ENCODE data around the gene TMEM54.

DNA sequence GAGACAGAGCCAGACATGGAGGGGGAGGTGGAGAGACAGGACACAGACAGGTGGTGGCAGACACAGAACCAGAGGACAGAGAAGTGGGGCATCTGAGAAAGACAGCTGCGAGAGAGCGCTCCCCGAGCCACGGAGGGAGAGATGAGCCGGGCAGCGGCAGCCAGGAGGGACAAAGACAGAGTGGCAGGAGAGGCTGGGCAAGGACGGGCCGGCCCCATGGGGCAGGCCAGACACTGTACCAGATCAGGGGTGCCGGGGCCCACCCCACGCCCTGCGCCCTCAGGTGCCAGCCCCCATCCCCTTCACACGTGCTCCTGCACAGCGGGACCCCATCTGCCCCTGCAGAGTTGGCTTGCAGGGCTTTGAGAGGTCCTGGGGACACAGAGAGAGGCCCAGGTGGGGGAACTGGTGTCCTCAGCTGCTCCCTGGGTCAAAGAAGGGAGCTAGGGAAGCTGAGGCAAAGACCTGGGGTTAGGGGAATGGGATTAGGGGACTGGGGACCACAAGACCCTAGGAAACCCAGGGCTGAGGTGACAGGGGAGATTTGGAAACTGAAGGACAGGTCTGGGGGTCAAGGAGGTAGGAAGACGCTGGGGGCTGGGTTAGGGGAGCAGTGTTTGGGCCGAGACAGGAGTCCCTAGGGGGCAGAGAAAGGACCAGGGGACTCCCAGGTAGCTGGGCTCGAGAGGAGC, 31.1 kb downstream of the TMEM54 start:
- TF ChIP-seq, protein P1, sequence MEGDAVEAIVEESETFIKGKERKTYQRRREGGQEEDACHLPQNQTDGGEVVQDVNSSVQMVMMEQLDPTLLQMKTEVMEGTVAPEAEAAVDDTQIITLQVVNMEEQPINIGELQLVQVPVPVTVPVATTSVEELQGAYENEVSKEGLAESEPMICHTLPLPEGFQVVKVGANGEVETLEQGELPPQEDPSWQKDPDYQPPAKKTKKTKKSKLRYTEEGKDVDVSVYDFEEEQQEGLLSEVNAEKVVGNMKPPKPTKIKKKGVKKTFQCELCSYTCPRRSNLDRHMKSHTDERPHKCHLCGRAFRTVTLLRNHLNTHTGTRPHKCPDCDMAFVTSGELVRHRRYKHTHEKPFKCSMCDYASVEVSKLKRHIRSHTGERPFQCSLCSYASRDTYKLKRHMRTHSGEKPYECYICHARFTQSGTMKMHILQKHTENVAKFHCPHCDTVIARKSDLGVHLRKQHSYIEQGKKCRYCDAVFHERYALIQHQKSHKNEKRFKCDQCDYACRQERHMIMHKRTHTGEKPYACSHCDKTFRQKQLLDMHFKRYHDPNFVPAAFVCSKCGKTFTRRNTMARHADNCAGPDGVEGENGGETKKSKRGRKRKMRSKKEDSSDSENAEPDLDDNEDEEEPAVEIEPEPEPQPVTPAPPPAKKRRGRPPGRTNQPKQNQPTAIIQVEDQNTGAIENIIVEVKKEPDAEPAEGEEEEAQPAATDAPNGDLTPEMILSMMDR (IDR thresholded peaks at IDR 0.05), result no peak
- TF ChIP-seq EP300 (IDR thresholded peaks at IDR 0.05), result no peak

Measured in sigmoid colon (tissue), 4 donors.